ENCODE data around the gene NXF2B.
"Not testable (repeated sequence)": the region's sequence is repeated elsewhere in the genome, so short reads cannot be mapped to it uniquely, and the experiment has no call there.

Gene NXF2B

GRCh38 chrX:102439908-102440307 is at the start of gene NXF2B:
Gene NXF2B, minus strand, starts transcription at chrX:102440008. Its CDS starts 59,972 bp downstream, at chrX:102380036.
- not testable (repeated sequence) for DNase-seq

- DNase-seq, result not testable (repeated sequence)
Measured at GRCh38 chrX:102478765-102479164, 39.0 kb upstream of the NXF2B start.

- DNase-seq, result not testable (repeated sequence)
Measured at GRCh38 chrX:102471762-102472220, 32.0 kb upstream of the NXF2B start, which contains the start of gene TCP11X2. Gene TCP11X2, minus strand, starts transcription at chrX:102471812.

- not testable (repeated sequence) for DNase-seq
Measured at GRCh38 chrX:102470215-102470614, 30.4 kb upstream of the NXF2B start.

GRCh38 chrX:102458615-102459014 is 18.8 kb upstream of the NXF2B start:
- not testable (repeated sequence) for DNase-seq

- DNase-seq, result not testable (repeated sequence)
Measured at GRCh38 chrX:102414493-102414892, 25.3 kb downstream of the NXF2B start.

- no peak for DNase-seq
Measured at GRCh38 chrX:102345916-102346315, 93.9 kb downstream of the NXF2B start.

GRCh38 chrX:102341867-102342266 is 97.9 kb downstream of the NXF2B start:
- no peak for DNase-seq

- no peak for DNase-seq
Measured at GRCh38 chrX:102339312-102340298, 100.2 kb downstream of the NXF2B start.

- DNase-seq, result no peak
Measured at GRCh38 chrX:102338162-102338561, 101.6 kb downstream of the NXF2B start.
